ENCODE measurements around the gene COMMD10.

GRCh38 chr5:116248432-116248831 lies 163.6 kb downstream of the COMMD10 start:
- no peak for TF ChIP-seq POLR2A (IDR thresholded peaks at IDR 0.05)
- TF ChIP-seq, protein P1, sequence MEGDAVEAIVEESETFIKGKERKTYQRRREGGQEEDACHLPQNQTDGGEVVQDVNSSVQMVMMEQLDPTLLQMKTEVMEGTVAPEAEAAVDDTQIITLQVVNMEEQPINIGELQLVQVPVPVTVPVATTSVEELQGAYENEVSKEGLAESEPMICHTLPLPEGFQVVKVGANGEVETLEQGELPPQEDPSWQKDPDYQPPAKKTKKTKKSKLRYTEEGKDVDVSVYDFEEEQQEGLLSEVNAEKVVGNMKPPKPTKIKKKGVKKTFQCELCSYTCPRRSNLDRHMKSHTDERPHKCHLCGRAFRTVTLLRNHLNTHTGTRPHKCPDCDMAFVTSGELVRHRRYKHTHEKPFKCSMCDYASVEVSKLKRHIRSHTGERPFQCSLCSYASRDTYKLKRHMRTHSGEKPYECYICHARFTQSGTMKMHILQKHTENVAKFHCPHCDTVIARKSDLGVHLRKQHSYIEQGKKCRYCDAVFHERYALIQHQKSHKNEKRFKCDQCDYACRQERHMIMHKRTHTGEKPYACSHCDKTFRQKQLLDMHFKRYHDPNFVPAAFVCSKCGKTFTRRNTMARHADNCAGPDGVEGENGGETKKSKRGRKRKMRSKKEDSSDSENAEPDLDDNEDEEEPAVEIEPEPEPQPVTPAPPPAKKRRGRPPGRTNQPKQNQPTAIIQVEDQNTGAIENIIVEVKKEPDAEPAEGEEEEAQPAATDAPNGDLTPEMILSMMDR (IDR thresholded peaks at IDR 0.05 in 8 of 11, conservative IDR thresholded peaks at IDR 0.05 in 3 of 11): no peak
- no peak for TF ChIP-seq POLR2AphosphoS5 (IDR thresholded peaks at IDR 0.05)
